Hepatocyte (in vitro differentiated cells): ENCODE results near the gene TDRD10. TPM values are rescaled to one million over a fixed set of nuclear protein-coding genes. Genes with fewer than 3 reads are reported as not detected.

ENCODE experiments used
- DNase-seq: peaks from one replicate; pipeline ENCODE4 v3.0.0-alpha.2; 2016; ENCODE audit warnings: low spot score
- H2AFZ ChIP-seq: fragments of 200-600 bp; sonication (generic); 2 replicates; pipeline ENCODE4 v1.6.0; 2016; ENCODE audit warnings: antibody characterized with exemption, mild to moderate bottlenecking
- H3K27ac ChIP-seq: fragments of 200-600 bp; sonication (generic); 2 replicates; pipeline ENCODE4 v1.5.1; 2016; ENCODE audit warnings: mild to moderate bottlenecking
- H3K27me3 ChIP-seq: fragments of 200-600 bp; sonication (generic); 2 replicates; pipeline ENCODE4 v1.6.1; 2016
- H3K36me3 ChIP-seq: fragments of 200-600 bp; sonication (generic); replicated peaks from 2 replicates; pipeline ENCODE4 v1.5.1; 2016; ENCODE audit warnings: low read depth; ENCODE audit not compliant: insufficient read depth
- H3K4me1 ChIP-seq: fragments of 200-600 bp; sonication (generic); 2 replicates; pipeline ENCODE4 v1.5.1; 2016; ENCODE audit warnings: mild to moderate bottlenecking, moderate library complexity; ENCODE audit not compliant: insufficient read depth
- H3K4me2 ChIP-seq: fragments of 200-600 bp; sonication (generic); 2 replicates; pipeline ENCODE4 v1.6.0; 2016
- H3K4me3 ChIP-seq: fragments of 200-600 bp; sonication (generic); 2 replicates; pipeline ENCODE4 v1.5.1; 2016; ENCODE audit warnings: mild to moderate bottlenecking
- H3K79me2 ChIP-seq: fragments of 200-600 bp; sonication (generic); 2 replicates; pipeline ENCODE4 v1.6.0; 2017; ENCODE audit warnings: mild to moderate bottlenecking
- H3K9me2 ChIP-seq: fragments of 200-600 bp; sonication (generic); replicated peaks from 2 replicates; pipeline ENCODE4 v1.6.0; 2017; ENCODE audit warnings: mild to moderate bottlenecking; ENCODE audit not compliant: insufficient read depth
- H3K9me3 ChIP-seq: fragments of 200-600 bp; sonication (generic); 2 replicates; pipeline ENCODE4 v1.5.1; 2016; ENCODE audit warnings: low read depth, mild to moderate bottlenecking
- H4K20me1 ChIP-seq: fragments of 200-600 bp; sonication (generic); 2 replicates; pipeline ENCODE4 v1.6.0; 2016; ENCODE audit warnings: mild to moderate bottlenecking; ENCODE audit not compliant: insufficient read depth, poor library complexity, severe bottlenecking
- CTCF ChIP-seq: fragments of 200-600 bp; sonication (generic); IDR thresholded peaks from 2 replicates; pipeline ENCODE4 v1.5.1; 2016; ENCODE audit warnings: antibody characterized with exemption, mild to moderate bottlenecking; ENCODE audit not compliant: poor library complexity
- EZH2 ChIP-seq: fragments of 200-600 bp; sonication (generic); IDR thresholded peaks from 2 replicates; pipeline ENCODE4 v1.6.1; 2016; ENCODE audit warnings: antibody characterized with exemption, mild to moderate bottlenecking, borderline replicate concordance
- EZH2phosphoT487 ChIP-seq: fragments of 200-600 bp; sonication (generic); IDR thresholded peaks from one replicate; pipeline ENCODE4 v1.6.1; 2018; ENCODE audit warnings: antibody characterized with exemption, mild to moderate bottlenecking, low read depth, moderate library complexity; ENCODE audit not compliant: unreplicated experiment, severe bottlenecking
- WGBS: methylation state at CpG from one replicate; pipeline ENCODE4 v1.1.6; 2016; ENCODE audit warnings: low lambda C conversion rate; ENCODE audit errors: missing lambda C conversion rate; 5-methylcytosine and 5-hydroxymethylcytosine counted together
- polyA plus RNA-seq: library from polyadenylated mRNA; unstranded; fragments of >200 nt; fragmentation: Nextera tagmentation; extraction: Ambion mirVana; gene quantifications from 2 replicates; pipeline ENCODE4 v1.2.1, GENCODE V29; 2016
- total RNA-seq: library from RNA; depleted of rRNA; stranded (reverse); fragments of >200 nt; gene quantifications from 2 replicates; pipeline ENCODE4 v1.2.3, GENCODE V29; 2014

The TDRD10 gene
- total and polyA plus RNA-seq, 2 experiments from 2014 or later, result 0.20 TPM; not detected in 1

DNA sequence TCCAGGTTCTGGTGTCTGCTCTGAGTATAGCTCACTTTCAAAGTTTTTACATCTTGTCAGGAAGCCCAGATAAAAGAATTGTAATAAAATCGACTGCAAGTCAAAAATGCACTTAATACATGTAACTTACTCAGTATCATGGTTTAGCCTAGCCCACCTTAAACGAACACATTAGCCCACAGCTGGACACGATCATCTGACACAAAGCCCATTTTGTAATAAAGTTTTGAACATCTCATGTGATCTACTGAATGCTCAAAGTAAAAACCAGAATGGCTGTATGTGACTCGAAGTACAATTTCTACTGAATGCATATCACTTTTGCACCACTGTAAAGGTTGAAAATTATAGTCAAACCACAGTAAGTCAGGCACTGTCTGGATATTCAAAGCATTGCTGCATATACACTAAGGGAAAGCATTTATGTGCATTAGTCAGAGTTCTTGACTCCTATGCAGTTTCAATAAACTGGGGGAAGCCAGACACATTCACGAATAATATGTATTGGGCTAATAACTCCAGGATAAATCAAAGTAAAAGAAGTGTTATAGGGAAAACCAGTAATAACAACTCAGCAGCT is 12.2 kb upstream of the TDRD10 start:
- no peak for TF ChIP-seq EZH2
- no peak for TF ChIP-seq EZH2phosphoT487
- no peak for TF ChIP-seq CTCF
- no peak overlapping the region for H3K4me2 ChIP-seq
- H3K4me1 ChIP-seq, result no peaks in the 10 kb centered on the region
- H3K36me3 ChIP-seq, result no peaks in the 10 kb centered on the region
- no peaks in the 10 kb centered on the region for H3K9me3 ChIP-seq
- H3K79me2 ChIP-seq, result no peaks in the 10 kb centered on the region
- no peak overlapping the region for H3K4me3 ChIP-seq
- no peak for DNase-seq
- H3K9me2 ChIP-seq, result no peaks in the 10 kb centered on the region
- peaks cover 9% of the 10 kb centered on the region for H3K27me3 ChIP-seq
- 65% methylated on average over 5 of the region's 5 CpGs for WGBS
- H4K20me1 ChIP-seq, result no peaks in the 10 kb centered on the region
- no peak overlapping the region for H2AFZ ChIP-seq
- no peak overlapping the region for H3K27ac ChIP-seq

DNA sequence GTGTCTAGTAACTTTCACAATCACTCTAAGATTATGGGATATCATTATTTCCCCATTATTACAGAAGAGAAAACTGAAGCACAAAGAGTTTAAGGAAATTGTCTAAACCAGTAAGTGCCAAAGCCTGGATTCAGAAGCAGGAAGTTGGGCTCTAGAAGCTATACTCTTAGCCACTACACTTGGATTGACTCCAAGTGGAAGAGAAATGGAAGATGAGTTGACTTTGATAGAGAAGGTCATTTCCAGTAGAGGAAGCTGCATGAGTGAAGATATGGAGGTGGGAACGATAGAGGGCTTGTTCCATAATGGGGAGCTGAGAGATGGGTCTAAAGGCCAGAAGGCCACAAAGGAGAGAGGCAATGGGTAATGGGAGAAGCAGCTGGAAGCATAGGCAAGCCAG is 11.7 kb upstream of the TDRD10 start:
- TF ChIP-seq EZH2phosphoT487 (no peak), CTCF (no peak), EZH2 (no peak)
- H3K9me3 ChIP-seq, result no peaks in the 10 kb centered on the region
- peaks cover 9% of the 10 kb centered on the region for H3K27me3 ChIP-seq
- H3K79me2 ChIP-seq, result no peaks in the 10 kb centered on the region
- DNase-seq, result no peak
- H3K4me3 ChIP-seq, result no peak overlapping the region
- no peak overlapping the region for H2AFZ ChIP-seq
- no peak overlapping the region for H3K4me2 ChIP-seq
- H3K27ac ChIP-seq, result no peak overlapping the region
- H4K20me1 ChIP-seq, result no peaks in the 10 kb centered on the region
- no peaks in the 10 kb centered on the region for H3K9me2 ChIP-seq
- H3K4me1 ChIP-seq, result no peaks in the 10 kb centered on the region
- WGBS, result 91% methylated on average over 1 of the region's 1 CpG
- no peaks in the 10 kb centered on the region for H3K36me3 ChIP-seq

DNA sequence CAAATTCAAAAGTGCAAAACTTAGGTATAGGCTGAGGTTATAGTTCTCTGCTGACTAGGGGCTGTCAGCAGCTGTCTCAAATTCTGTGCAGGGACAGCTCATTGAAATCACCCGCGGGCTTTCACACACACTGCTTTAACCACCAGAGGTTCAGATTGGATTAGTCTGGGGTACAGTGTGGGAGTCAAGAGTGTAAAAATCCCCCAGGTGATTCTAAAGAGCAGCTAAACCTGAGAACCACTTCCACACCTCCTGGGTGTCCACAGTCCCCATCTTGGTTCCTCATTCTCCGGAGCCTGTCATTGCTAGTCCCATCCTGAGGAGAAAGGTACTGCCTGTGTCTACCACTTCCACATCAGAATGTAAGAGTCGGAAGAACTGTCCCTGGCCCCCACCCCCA is 9.9 kb upstream of the TDRD10 start:
- Histone ChIP-seq H3K4me2 (no peak overlapping the region), H3K9me2 (no peaks in the 10 kb centered on the region), H2AFZ (no peak overlapping the region), H3K79me2 (no peaks in the 10 kb centered on the region), H3K27ac (no peak overlapping the region), H4K20me1 (no peaks in the 10 kb centered on the region), H3K4me3 (no peak overlapping the region), H3K9me3 (no peaks in the 10 kb centered on the region), H3K36me3 (no peaks in the 10 kb centered on the region), H3K27me3 (peaks cover 9% of the 10 kb centered on the region), H3K4me1 (no peaks in the 10 kb centered on the region)
- TF ChIP-seq CTCF (no peak), EZH2 (no peak), EZH2phosphoT487 (no peak)
- DNase-seq, result no peak
- 88% methylated on average over 4 of the region's 4 CpGs for WGBS
